Measurements from ENCODE around the gene ELAC2.

ELAC2 gene

DNA sequence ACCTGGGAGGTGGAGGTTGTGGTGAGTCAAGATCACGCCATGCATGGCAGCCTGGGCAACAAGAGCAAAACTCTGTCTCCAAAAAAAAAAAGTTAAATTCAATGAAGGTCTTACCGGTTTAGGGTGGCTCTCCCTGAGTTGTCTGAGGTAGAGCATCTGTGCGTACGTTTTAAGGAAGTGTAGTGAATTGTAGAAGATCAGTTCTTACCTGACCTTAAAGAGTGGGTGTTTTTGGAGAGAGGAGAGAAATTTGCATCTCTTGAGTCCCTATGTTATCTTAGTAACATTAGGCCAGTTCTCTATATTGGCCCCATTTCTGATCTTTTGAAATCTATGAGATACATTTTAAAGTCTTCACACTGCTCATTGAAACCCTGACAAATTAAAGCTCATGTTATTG is 56.2 kb downstream of the ELAC2 start:
- no peak for DNase-seq (ENCODE audit: low read depth in 1 of 2, low spot score in 1 of 2)

DNA sequence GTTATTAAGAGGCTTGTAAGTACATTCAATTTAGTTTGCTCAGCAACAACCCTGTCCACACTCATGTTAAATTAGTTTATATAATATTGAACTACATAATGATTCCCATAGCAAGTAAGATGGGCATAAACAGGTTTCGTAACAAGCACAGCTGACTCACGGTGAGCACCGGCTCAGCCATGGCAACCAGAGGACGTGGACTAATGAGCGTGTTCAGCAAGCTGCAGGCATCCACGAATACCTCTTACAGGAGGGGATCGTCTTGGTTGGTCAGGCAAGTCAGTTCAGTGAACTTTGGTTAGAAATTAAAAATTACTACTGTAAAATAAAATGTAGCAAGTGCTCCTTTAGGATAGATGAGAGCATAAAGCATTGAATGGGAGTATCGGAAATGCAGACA is 58.4 kb downstream of the ELAC2 start:
- no peak for DNase-seq (ENCODE audit: low read depth in 1 of 2, low spot score in 1 of 2)

DNA sequence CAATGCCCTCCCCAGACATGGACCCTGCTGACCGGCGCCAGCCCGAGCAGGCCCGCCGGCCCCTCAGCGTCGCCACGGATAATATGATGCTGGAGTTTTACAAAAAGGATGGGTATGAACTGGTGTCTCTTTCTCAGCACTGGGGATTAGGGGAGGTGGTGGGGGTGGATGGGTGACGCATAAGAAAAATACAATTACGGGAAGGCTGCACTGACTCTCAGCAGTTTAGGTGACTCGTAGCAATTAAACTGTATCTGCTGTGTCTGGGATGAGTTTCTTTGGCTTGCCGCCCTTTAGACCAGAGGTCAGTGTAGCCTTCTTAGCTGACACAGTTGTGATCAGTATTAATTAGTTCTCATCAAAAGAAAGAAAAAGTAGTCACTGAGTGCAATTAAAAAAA is 59.0 kb downstream of the ELAC2 start:
- DNase-seq (ENCODE audit: low read depth in 1 of 2, low spot score in 1 of 2), result no peak

DNA sequence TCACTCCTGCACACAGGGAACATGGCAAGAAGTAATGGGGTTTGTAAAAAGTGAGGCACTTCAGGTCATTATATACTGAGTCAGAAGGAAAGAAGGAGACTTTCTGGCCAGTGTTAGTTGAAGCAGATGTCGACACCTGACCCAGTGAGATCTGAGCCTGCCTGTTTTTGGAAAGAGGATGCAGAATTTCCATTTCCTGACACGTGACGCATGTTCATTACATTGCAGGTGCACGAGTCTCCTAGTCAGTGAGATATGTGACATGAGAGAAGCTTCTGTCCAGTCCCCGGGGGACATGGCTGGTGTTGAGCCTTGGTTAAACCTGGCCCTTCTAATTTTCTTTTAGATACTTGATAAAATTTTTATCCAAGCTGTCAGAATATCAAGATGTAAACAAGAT is 62.3 kb downstream of the ELAC2 start:
- no peak for DNase-seq (ENCODE audit: low read depth in 1 of 2, low spot score in 1 of 2)

DNA sequence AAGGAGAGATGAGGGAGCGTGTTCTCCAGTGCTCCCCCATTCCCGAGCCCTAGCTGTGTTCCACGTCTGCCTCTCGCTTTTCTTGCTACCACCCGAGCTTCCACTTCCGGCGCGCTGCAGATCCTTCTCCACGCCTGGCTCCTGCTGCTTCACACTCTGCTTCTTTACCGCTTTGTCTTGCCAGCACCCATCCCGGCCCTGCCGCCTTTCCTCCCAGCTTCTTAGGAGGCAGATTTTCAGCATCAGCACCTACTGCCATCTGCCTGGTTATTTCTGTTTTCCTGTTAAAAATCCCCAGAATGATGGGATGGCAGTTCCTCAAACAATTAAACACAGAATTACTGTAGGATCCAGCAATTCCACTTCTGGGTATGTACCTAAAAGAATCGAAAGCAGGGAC is 64.7 kb downstream of the ELAC2 start:
- no peak for DNase-seq (ENCODE audit: low read depth in 1 of 2, low spot score in 1 of 2)

DNA sequence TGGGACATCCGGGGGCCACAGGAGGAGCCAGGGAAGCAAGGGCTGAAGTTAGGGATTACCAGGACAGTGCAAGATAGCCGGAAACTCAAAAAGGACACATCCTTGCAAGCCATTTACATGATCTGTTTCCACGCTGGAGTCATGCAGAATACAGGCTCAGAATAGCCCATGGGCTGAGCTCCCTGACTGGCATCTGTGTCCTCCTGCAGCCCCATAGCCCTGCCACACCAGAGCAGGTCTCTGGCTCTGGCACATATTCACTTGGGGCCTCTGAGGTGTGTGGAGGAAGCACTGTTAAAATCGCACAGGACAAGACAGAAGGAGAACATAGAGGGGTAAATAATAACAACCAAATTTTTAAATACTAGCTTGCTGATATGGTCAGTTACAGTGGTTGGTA is 65.8 kb downstream of the ELAC2 start:
- no peak for DNase-seq (ENCODE audit: low read depth in 1 of 2, low spot score in 1 of 2)

DNA sequence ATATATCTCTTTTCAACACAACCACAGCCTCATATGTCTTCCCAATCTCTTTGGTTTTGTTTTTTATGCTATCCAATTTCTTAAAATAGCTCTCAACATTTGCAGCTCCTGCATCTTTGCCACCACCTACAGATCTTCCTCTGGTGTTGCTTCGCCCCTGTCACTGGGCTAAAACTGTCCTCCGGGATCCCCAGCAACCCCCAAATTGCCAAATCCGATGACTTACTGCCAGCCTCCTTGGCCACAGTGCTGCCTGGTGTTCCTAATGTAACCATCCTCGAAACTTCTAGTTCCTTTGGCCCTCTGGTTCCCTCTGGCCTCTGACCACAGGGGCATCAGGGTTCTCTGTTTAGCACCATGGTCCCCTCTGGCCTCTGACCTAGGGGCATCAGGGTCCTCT is 70.8 kb downstream of the ELAC2 start:
- no peak for DNase-seq (ENCODE audit: low read depth in 1 of 2, low spot score in 1 of 2)
